PC-9 (cell line): ENCODE data around the gene STARD4. TPM values are rescaled to one million over a fixed set of nuclear protein-coding genes. Genes with fewer than 3 reads are reported as not detected.

Experiments
- BruUV-seq: library from RNA; stranded (reverse); fragments of 400-500 nt; replicated peaks from 2 replicates; lab custom pipeline; 2021; lab: Mats Ljungman, UMichigan
- CTCF ChIA-PET: fragments of 300-600 bp; sonication (Branson Sonifier 250); formaldehyde crosslinking; loops from one replicate; lab custom pipeline; 2022; ENCODE audit warnings: antibody characterized with exemption; lab: Charles Lee
- POLR2A ChIA-PET: fragments of 300-600 bp; sonication (Branson Sonifier 250); formaldehyde crosslinking; loops from one replicate; lab custom pipeline; 2022; ENCODE audit warnings: antibody characterized with exemption; ENCODE audit not compliant: unreplicated experiment; lab: Charles Lee
- DNase-seq, 2 experiments: peaks; one replicate each; pipeline versions ENCODE4 v3.0.0 to v3.0.0-alpha.2; 2015 to 2022; ENCODE audit warnings: mixed read lengths in 1 of 2
- H2AFZ ChIP-seq: fragments of 200-600 bp; sonication (generic); 2 replicates; pipeline ENCODE4 v1.8.1; 2017; ENCODE audit warnings: antibody characterized with exemption
- H3F3A ChIP-seq: fragments of 200-600 bp; sonication (generic); 2 replicates; pipeline ENCODE4 v1.8.1; 2017; ENCODE audit warnings: antibody characterized with exemption, mild to moderate bottlenecking, low read depth; ENCODE audit not compliant: insufficient read depth
- H3K27ac ChIP-seq: fragments of 200-600 bp; sonication (generic); 2 replicates; pipeline ENCODE4 v1.6.1; 2016; ENCODE audit warnings: mixed run types
- H3K27me3 ChIP-seq: fragments of 200-600 bp; sonication (generic); 2 replicates; pipeline ENCODE4 v1.6.1; 2016; ENCODE audit warnings: low read depth, mixed run types; ENCODE audit not compliant: insufficient read depth
- H3K36me3 ChIP-seq: fragments of 200-600 bp; sonication (generic); 2 replicates; pipeline ENCODE4 v1.6.1; 2016; ENCODE audit warnings: low read depth, mixed run types
- H3K4me1 ChIP-seq: fragments of 200-600 bp; sonication (generic); replicated peaks from 2 replicates; pipeline ENCODE4 v1.6.1; 2016; ENCODE audit warnings: mixed run types; ENCODE audit not compliant: insufficient read depth
- H3K4me2 ChIP-seq: fragments of 200-600 bp; sonication (generic); 2 replicates; pipeline ENCODE4 v1.6.1; 2017; ENCODE audit warnings: mixed run types
- H3K4me3 ChIP-seq: fragments of 200-600 bp; sonication (generic); 2 replicates; pipeline ENCODE4 v1.6.1; 2016; ENCODE audit warnings: mixed run types
- H3K79me2 ChIP-seq: fragments of 200-600 bp; sonication (generic); 2 replicates; pipeline ENCODE4 v1.6.1; 2017; ENCODE audit warnings: low read depth, mixed run types
- H3K9me2 ChIP-seq: fragments of 200-600 bp; sonication (generic); 2 replicates; pipeline ENCODE4 v1.8.1; 2017; ENCODE audit warnings: mild to moderate bottlenecking; ENCODE audit not compliant: insufficient read depth
- H3K9me3 ChIP-seq: fragments of 200-600 bp; sonication (generic); 2 replicates; pipeline ENCODE4 v1.8.1; 2016; ENCODE audit warnings: low read depth; ENCODE audit not compliant: insufficient read depth
- H4K20me1 ChIP-seq: fragments of 200-600 bp; sonication (generic); 2 replicates; pipeline ENCODE4 v1.8.1; 2017; ENCODE audit not compliant: insufficient read depth
- EZH2 ChIP-seq: fragments of 200-600 bp; sonication (generic); IDR thresholded peaks from 2 replicates; pipeline ENCODE4 v1.8.0; 2017; ENCODE audit warnings: antibody characterized with exemption, low read depth
- intact Hi-C: fragments of 100-400 bp; cut with micrococcal nuclease; formaldehyde crosslinking; loops from one replicate; pipeline ENCODE4 v1.10.0; 2022; ENCODE audit not compliant: unreplicated experiment
- total RNA-seq: library from RNA; stranded (reverse); gene quantifications from 2 replicates; pipeline ENCODE4 v1.2.3, GENCODE V29; 2021
- TF ChIP-seq, protein P1 (sequence below): fragments of 200-600 bp; sonication (generic); conservative IDR thresholded peaks from 2 replicates; pipeline ENCODE4 v1.6.1; 2017; ENCODE audit warnings: mixed run types, antibody characterized with exemption, mild to moderate bottlenecking, moderate library complexity

STARD4 gene
- total RNA-seq, 1 experiment from 2014 or later, result 6.4 TPM

DNA sequence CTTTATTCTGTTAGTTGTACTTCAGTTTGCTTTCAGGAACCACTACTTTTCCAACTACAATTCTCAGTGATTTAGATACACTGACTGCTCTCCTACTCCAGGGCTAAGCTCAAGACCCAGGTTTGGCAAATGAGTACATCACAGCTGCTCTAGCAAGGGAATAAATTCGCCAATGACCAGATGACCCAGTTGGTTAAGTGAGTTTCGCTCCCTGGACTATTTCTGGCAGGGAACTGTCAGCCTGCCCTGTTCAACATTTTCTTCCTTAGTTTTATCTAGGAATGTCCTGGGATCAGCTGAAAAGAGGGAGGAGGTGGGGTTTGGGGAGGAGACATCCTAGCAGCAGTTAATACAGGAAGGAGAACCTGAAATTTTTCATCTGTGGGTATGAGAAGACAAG is 6.4 kb upstream of the STARD4 start:
- intact Hi-C loops, result no loop called here
- Histone ChIP-seq H3K9me3 (no peaks in the 10 kb centered on the region), H3K36me3 (no peaks in the 10 kb centered on the region), H3K4me1 (no peaks in the 10 kb centered on the region), H3K79me2 (no peaks in the 10 kb centered on the region), H3K4me2 (no peak overlapping the region), H3K27ac (no peak overlapping the region), H4K20me1 (no peaks in the 10 kb centered on the region), H2AFZ (no peak overlapping the region), H3K9me2 (no peaks in the 10 kb centered on the region), H3K27me3 (peaks cover 7% of the 10 kb centered on the region), H3K4me3 (no peak overlapping the region), H3F3A (no peaks in the 10 kb centered on the region)
- TF ChIP-seq EZH2, result no peak
- TF ChIP-seq, protein P1, sequence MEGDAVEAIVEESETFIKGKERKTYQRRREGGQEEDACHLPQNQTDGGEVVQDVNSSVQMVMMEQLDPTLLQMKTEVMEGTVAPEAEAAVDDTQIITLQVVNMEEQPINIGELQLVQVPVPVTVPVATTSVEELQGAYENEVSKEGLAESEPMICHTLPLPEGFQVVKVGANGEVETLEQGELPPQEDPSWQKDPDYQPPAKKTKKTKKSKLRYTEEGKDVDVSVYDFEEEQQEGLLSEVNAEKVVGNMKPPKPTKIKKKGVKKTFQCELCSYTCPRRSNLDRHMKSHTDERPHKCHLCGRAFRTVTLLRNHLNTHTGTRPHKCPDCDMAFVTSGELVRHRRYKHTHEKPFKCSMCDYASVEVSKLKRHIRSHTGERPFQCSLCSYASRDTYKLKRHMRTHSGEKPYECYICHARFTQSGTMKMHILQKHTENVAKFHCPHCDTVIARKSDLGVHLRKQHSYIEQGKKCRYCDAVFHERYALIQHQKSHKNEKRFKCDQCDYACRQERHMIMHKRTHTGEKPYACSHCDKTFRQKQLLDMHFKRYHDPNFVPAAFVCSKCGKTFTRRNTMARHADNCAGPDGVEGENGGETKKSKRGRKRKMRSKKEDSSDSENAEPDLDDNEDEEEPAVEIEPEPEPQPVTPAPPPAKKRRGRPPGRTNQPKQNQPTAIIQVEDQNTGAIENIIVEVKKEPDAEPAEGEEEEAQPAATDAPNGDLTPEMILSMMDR, result no peak
- CTCF ChIA-PET, result no interaction called here
- no TSS peak for BruUV-seq
- POLR2A ChIA-PET, result no interaction called here
- no peak for DNase-seq

DNA sequence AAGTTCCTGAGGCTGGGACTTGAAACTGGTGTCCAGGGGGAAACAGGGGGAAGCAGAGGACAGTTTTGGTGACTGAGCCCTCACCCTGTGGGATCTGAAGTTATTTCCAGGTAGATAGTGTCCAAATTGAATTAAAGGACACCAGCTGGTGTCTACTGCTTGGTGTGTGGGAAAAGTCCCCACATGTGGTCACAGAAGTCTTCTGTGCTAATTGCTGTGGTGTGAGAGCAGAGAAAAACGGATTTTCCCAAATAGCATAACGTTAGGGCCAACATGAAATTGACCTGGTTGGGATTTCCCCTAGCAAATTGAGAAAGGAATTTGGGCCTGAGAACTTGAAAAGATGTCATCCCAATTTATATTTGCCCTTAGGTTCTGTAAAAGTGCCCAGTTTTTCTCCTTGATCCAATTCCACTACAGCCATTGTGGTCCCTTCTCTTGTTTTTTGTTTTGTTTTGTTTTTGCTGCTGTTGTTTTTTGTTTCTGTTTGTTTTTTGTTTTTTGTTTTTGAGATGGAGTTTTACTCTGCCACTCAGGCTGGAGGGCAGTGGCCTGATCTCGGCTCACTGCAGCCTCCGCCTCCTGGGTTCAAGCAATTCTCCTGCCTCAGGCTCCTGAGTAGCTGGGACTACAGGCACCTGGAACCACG is 5.6 kb upstream of the STARD4 start:
- TF ChIP-seq EZH2, result no peak
- TF ChIP-seq, protein P1, result no peak
- no peak overlapping the region for H2AFZ ChIP-seq
- CTCF ChIA-PET, result no interaction called here
- intact Hi-C loops, result no loop called here
- no peaks in the 10 kb centered on the region for H3F3A ChIP-seq
- no peak for DNase-seq
- POLR2A ChIA-PET, result no interaction called here
- H4K20me1 ChIP-seq, result no peaks in the 10 kb centered on the region
- peaks cover 7% of the 10 kb centered on the region for H3K27me3 ChIP-seq
- no peaks in the 10 kb centered on the region for H3K79me2 ChIP-seq
- BruUV-seq, result no TSS peak
- H3K4me2 ChIP-seq, result no peak overlapping the region
- no peaks in the 10 kb centered on the region for H3K4me1 ChIP-seq
- H3K27ac ChIP-seq, result no peak overlapping the region
- no peaks in the 10 kb centered on the region for H3K36me3 ChIP-seq
- no peak overlapping the region for H3K4me3 ChIP-seq
- H3K9me2 ChIP-seq, result no peaks in the 10 kb centered on the region
- no peaks in the 10 kb centered on the region for H3K9me3 ChIP-seq

DNA sequence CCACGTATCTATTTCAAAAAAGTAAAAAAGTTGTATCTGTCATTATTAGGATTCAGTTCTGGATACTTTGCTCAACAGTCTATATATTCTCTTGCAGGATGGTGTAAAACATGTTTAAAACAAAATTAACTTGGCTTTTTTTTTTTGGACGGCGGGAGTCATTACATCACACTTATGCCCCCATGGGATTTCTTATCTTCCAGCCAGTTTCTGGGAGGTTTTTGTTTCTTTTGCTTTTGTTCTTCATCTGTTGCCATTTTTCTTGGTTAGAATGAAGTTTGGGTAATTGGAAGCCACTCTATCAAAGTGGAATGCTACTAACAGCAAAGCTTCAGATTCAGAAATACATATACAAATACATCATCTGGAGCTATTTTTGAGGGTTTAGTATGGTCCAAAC is 1.8 kb upstream of the STARD4 start:
- no peaks in the 10 kb centered on the region for H3K36me3 ChIP-seq
- no peaks in the 10 kb centered on the region for H4K20me1 ChIP-seq
- CTCF ChIA-PET, result no interaction called here
- POLR2A ChIA-PET, result no interaction called here
- no peak for DNase-seq
- BruUV-seq, result no TSS peak
- no peaks in the 10 kb centered on the region for H3K9me2 ChIP-seq
- H2AFZ ChIP-seq, result no peak overlapping the region
- no peak overlapping the region for H3K4me2 ChIP-seq
- H3K4me3 ChIP-seq, result no peak overlapping the region
- no peaks in the 10 kb centered on the region for H3K4me1 ChIP-seq
- TF ChIP-seq, protein P1, result no peak
- TF ChIP-seq EZH2, result no peak
- H3F3A ChIP-seq, result no peaks in the 10 kb centered on the region
- intact Hi-C loops, result no loop called here
- no peaks in the 10 kb centered on the region for H3K79me2 ChIP-seq
- H3K27me3 ChIP-seq, result peaks cover 5% of the 10 kb centered on the region; the same call in 1 of the 2 replicates
- H3K27ac ChIP-seq, result no peak overlapping the region
- H3K9me3 ChIP-seq, result no peaks in the 10 kb centered on the region
